HL-60 (cell line): ENCODE data around the gene TPO.

ENCODE experiments used
- DNase-seq, 2 experiments: peaks; one replicate each; pipeline ENCODE4 v3.0.0-alpha.2; 2010 to 2020; ENCODE audit warnings: low read depth in 1 of 2, low spot score in 1 of 2
- H3K27ac ChIP-seq: fragments of 250-450 bp; sonication (Bioruptor Pico); replicated peaks from 2 replicates; pipeline ENCODE4 v1.5.1; 2020; ENCODE audit warnings: mild to moderate bottlenecking, moderate library complexity
- H3K27me3 ChIP-seq: fragments of 250-450 bp; sonication (Bioruptor Pico); 2 replicates; pipeline ENCODE4 v1.5.1; 2021; ENCODE audit warnings: mild to moderate bottlenecking, moderate library complexity; ENCODE audit not compliant: insufficient read depth, poor library complexity, severe bottlenecking
- H3K4me3 ChIP-seq: replicated peaks from 2 replicates; pipeline ENCODE4 v1.5.1; 2011; ENCODE audit warnings: mild to moderate bottlenecking, control low read depth, low read length; ENCODE audit not compliant: insufficient read depth
- CTCF ChIP-seq: IDR thresholded peaks from one replicate; pipeline ENCODE4 v1.5.1; 2011; ENCODE audit warnings: low read length, control low read depth, inconsistent platforms; ENCODE audit not compliant: insufficient read depth
- GABPA ChIP-seq: IDR thresholded peaks from 2 replicates; pipeline ENCODE4 v1.6.1; 2012; ENCODE audit warnings: low read depth
- POLR2AphosphoS5 ChIP-seq: IDR thresholded peaks from 2 replicates; pipeline ENCODE4 v1.6.1; 2012; ENCODE audit warnings: low read depth
- REST ChIP-seq: IDR thresholded peaks from 2 replicates; pipeline ENCODE4 v1.6.1; 2012; ENCODE audit warnings: low read depth; ENCODE audit not compliant: insufficient replicate concordance
- SPI1 ChIP-seq: IDR thresholded peaks from 2 replicates; pipeline ENCODE4 v1.6.1; 2012; ENCODE audit warnings: low read depth, mild to moderate bottlenecking, borderline replicate concordance

The TPO gene

DNA sequence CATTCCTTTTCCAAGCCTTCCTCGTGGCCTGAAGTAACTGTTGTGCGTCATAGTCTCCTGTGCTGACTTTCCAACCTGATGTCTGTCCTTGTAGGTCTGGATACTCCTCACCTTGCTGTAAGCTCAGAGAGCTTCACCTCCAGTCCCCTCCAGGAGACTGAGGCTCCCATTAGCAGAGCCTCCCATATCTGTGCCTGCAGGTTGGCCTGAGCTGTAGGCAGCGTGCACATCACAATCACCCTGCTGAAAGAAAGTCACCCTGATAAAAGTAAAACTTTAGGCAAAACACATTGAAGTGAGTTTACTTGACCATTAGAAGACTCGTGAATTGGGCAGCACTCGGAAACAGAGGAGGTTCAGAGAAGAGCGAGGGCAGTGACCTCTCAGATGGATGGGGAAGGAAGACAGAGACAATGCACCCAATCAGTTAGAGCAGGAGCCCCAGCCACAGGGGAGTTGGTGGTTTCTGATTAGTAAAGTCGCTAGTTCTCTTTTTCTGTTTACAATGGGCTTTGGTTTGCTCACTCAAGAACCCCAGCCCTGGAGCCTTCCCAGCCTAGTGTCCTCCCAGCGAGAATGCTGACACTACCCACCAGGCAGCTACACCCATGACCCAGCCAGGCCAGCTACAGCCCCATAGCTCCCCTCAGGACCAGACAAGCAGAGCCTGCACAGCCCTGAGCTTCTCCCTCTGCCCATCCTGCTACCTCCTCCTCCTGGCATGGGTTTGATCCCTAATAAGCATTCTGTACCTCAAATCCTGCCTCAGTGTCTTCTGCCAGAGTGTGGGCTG is 12.1 kb upstream of the TPO start:
- H3K27me3 ChIP-seq, result no peaks in the 10 kb centered on the region
- H3K4me3 ChIP-seq, result no peak overlapping the region
- no peak for DNase-seq
- H3K27ac ChIP-seq, result no peak overlapping the region
- no peak for TF ChIP-seq POLR2AphosphoS5
- no peak for TF ChIP-seq CTCF
- no peak for TF ChIP-seq SPI1
- TF ChIP-seq GABPA, result no peak
- TF ChIP-seq REST, result no peak

GRCh38 chr2:1402064-1402463 is 11.2 kb upstream of the TPO start:
- H3K27ac ChIP-seq, result no peak overlapping the region
- H3K4me3 ChIP-seq, result no peak overlapping the region
- TF ChIP-seq POLR2AphosphoS5, result no peak
- no peak for TF ChIP-seq REST
- TF ChIP-seq SPI1, result no peak
- TF ChIP-seq GABPA, result no peak
- TF ChIP-seq CTCF, result no peak
- no peak for DNase-seq
- no peaks in the 10 kb centered on the region for H3K27me3 ChIP-seq

GRCh38 chr2:1403565-1403964 is 9.7 kb upstream of the TPO start:
- TF ChIP-seq POLR2AphosphoS5 (no peak), CTCF (no peak), SPI1 (no peak), GABPA (no peak), REST (no peak)
- Histone ChIP-seq H3K4me3 (no peak overlapping the region), H3K27me3 (no peaks in the 10 kb centered on the region)

More at GRCh38 chr2:1403565-1403964, 9.7 kb upstream of the TPO start:
- no peak for DNase-seq
- H3K27ac ChIP-seq, result no peak overlapping the region
